ENCODE results near the gene THAP7. TPM values are rescaled to one million over a fixed set of nuclear protein-coding genes. Genes with fewer than 3 reads are reported as not detected.

The THAP7 gene
- total and polyA plus RNA-seq, 9 of the 15 experiments (the other 6 are each of a cell fraction or from before 2014, with no cell fraction given), result 7.9 to 263 (median 84.1) TPM

GRCh38 chr22:20983081-20983771, 18.7 kb downstream of the THAP7 start (continued):
- TF ChIP-seq ZNF707 (CRISPR knock-in tag; conservative IDR thresholded peaks at IDR 0.05) (0 out of 2 replicates have a peak, but pooled peaks have one; percentile 9), BRF1 (IDR thresholded peaks at IDR 0.05; ENCODE audit: borderline replicate concordance, extremely low read depth, insufficient read length) (no peak), ARID3A (IDR thresholded peaks at IDR 0.05; ENCODE audit: borderline replicate concordance, low read depth, low read length) (no peak), RAD21 (CRISPR knock-in tag; conservative IDR thresholded peaks at IDR 0.05 in 1 of 2, IDR thresholded peaks at IDR 0.05 in 1 of 2) (peak in 1 of 2 experiments; percentile 5; a peak in 1 of 4 replicates), E2F1 (CRISPR knock-in tag; IDR thresholded peaks at IDR 0.05) (peak; percentile 27; the same call in 1 of the 2 replicates), ZNF165 (CRISPR knock-in tag; IDR thresholded peaks at IDR 0.05; ENCODE audit: borderline replicate concordance) (peak; percentile 84), RCOR1 (IDR thresholded peaks at IDR 0.05; ENCODE audit: borderline replicate concordance in 1 of 2, low read depth in 2 of 2, low read length in 2 of 2) (0 out of 4 replicates have a peak, but pooled peaks of 1 of the 2 experiments have one; percentile 11), NFRKB (IDR thresholded peaks at IDR 0.05; ENCODE audit: low read depth) (no peak), ZNF232 (CRISPR knock-in tag; IDR thresholded peaks at IDR 0.05) (no peak), KDM2B (CRISPR knock-in tag; IDR thresholded peaks at IDR 0.05) (no peak), ZC3H8 (IDR thresholded peaks at IDR 0.05) (no peak), GABPA (tag; conservative IDR thresholded peaks at IDR 0.05; ENCODE audit: low read depth) (no peak), SUPT5H (IDR thresholded peaks at IDR 0.05) (no peak), SETDB1 (IDR thresholded peaks at IDR 0.05; ENCODE audit: low read length) (peak; percentile 19), CGGBP1 (CRISPR knock-in tag; IDR thresholded peaks at IDR 0.05) (no peak), ZNF699 (CRISPR knock-in tag; IDR thresholded peaks at IDR 0.05; ENCODE audit: insufficient replicate concordance) (no peak), ZNF609 (CRISPR knock-in tag; IDR thresholded peaks at IDR 0.05; ENCODE audit: borderline replicate concordance) (no peak), CCAR2 (IDR thresholded peaks at IDR 0.05; ENCODE audit: low read depth, low read length) (no peak), MYBL2 (IDR thresholded peaks at IDR 0.05; ENCODE audit: low read depth) (no peak), MYBL2 (CRISPR knock-in tag; IDR thresholded peaks at IDR 0.05; ENCODE audit: borderline replicate concordance) (no peak)
